ENCODE measurements around the gene PARD3.

PARD3 gene

GRCh38 chr10:34345383-34345782 is 469.7 kb downstream of the PARD3 start:
- no peak for DNase-seq (ENCODE audit: low read depth)
- no peak for TF ChIP-seq CTCF (IDR thresholded peaks at IDR 0.05; ENCODE audit: insufficient read depth, low read depth, low read length, missing control alignments)
- H3K4me3 ChIP-seq (ENCODE audit: low read depth, low read length): no peak overlapping the region

- no peak for DNase-seq (ENCODE audit: low read depth)
- no peak for TF ChIP-seq CTCF (IDR thresholded peaks at IDR 0.05; ENCODE audit: insufficient read depth, low read depth, low read length, missing control alignments)
- no peak overlapping the region for H3K4me3 ChIP-seq (ENCODE audit: low read depth, low read length)
Observed at GRCh38 chr10:34343764-34344163, 471.3 kb downstream of the PARD3 start.

GRCh38 chr10:34341473-34341872 is 473.6 kb downstream of the PARD3 start:
- H3K4me3 ChIP-seq (ENCODE audit: low read depth, low read length): no peak overlapping the region
- no peak for TF ChIP-seq CTCF (IDR thresholded peaks at IDR 0.05; ENCODE audit: insufficient read depth, low read depth, low read length, missing control alignments)
- no peak for DNase-seq (ENCODE audit: low read depth)

GRCh38 chr10:34340934-34341333 is 474.2 kb downstream of the PARD3 start:
- no peak overlapping the region for H3K4me3 ChIP-seq (ENCODE audit: low read depth, low read length)
- no peak for DNase-seq (ENCODE audit: low read depth)
- no peak for TF ChIP-seq CTCF (IDR thresholded peaks at IDR 0.05; ENCODE audit: insufficient read depth, low read depth, low read length, missing control alignments)

- no peak overlapping the region for H3K4me3 ChIP-seq (ENCODE audit: low read depth, low read length)
- TF ChIP-seq CTCF (IDR thresholded peaks at IDR 0.05; ENCODE audit: insufficient read depth, low read depth, low read length, missing control alignments): no peak
- no peak for DNase-seq (ENCODE audit: low read depth)
Observed at GRCh38 chr10:34339816-34340553, 475.1 kb downstream of the PARD3 start.

- no peak for TF ChIP-seq CTCF (IDR thresholded peaks at IDR 0.05; ENCODE audit: insufficient read depth, low read depth, low read length, missing control alignments)
- DNase-seq (ENCODE audit: low read depth): no peak
Observed at GRCh38 chr10:34337917-34338316, 477.2 kb downstream of the PARD3 start.

More at GRCh38 chr10:34337917-34338316, 477.2 kb downstream of the PARD3 start:
- no peak overlapping the region for H3K4me3 ChIP-seq (ENCODE audit: low read depth, low read length)
